Hepatocyte (in vitro differentiated cells): ENCODE data around the gene CMTM5.

Source experiments
- CTCF ChIP-seq: fragments of 200-600 bp; sonication (generic); IDR thresholded peaks from 2 replicates; pipeline ENCODE4 v1.5.1; 2016; ENCODE audit warnings: antibody characterized with exemption, mild to moderate bottlenecking; ENCODE audit not compliant: poor library complexity
- EZH2 ChIP-seq: fragments of 200-600 bp; sonication (generic); IDR thresholded peaks from 2 replicates; pipeline ENCODE4 v1.6.1; 2016; ENCODE audit warnings: antibody characterized with exemption, mild to moderate bottlenecking, borderline replicate concordance
- EZH2phosphoT487 ChIP-seq: fragments of 200-600 bp; sonication (generic); IDR thresholded peaks from one replicate; pipeline ENCODE4 v1.6.1; 2018; ENCODE audit warnings: antibody characterized with exemption, mild to moderate bottlenecking, low read depth, moderate library complexity; ENCODE audit not compliant: unreplicated experiment, severe bottlenecking

DNA sequence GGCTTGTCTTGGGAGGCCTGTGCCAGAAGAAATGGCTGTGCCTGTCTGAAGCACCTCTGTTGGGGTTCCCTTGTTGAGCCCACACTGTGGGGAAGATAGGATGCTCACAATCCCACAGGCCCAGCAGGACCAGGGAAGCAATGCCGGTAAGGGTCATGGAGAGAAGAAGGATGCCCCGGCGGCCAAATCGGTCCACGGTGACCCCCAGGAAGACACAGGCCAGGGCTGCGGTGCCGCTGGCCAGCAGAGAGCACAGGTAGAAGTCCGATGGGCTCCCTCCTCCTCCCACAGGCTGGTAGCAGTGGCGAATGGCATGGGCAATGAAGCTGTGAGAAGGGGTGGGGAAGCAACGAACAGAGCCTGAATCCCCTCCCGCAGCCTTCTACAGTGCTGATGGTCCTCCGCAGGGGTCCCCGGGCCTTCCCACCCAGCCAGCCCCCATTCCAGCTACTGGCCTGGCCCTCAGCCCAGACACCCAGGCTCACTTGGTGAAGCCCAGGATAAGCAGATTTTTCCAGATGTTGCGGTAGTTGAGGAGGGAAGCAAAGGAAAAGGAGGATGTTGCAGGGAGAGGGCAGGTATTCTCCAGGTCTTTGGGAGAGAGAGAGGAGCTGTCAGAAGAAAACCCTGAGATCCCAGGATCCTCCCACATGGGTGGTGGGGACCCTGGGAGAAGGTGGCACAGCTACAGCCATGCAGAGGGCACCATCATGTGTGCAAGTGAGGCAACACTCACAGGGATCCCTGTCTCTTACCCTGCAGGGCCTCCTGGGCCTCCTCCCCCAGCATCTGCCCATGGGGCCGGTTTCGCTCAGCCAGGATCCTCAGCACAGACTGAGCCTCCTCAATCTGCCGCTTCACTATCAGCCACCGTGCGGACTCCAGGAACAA lies 29.2 kb upstream of the CMTM5 start:
- no peak for TF ChIP-seq CTCF
- no peak for TF ChIP-seq EZH2
- no peak for TF ChIP-seq EZH2phosphoT487
